ENCODE measurements around the gene KRTAP5-4. TPM values are rescaled to one million over a fixed set of nuclear protein-coding genes. Genes with fewer than 3 reads are reported as not detected.

Gene KRTAP5-4
- total RNA-seq, 1 donor = not detected

DNA sequence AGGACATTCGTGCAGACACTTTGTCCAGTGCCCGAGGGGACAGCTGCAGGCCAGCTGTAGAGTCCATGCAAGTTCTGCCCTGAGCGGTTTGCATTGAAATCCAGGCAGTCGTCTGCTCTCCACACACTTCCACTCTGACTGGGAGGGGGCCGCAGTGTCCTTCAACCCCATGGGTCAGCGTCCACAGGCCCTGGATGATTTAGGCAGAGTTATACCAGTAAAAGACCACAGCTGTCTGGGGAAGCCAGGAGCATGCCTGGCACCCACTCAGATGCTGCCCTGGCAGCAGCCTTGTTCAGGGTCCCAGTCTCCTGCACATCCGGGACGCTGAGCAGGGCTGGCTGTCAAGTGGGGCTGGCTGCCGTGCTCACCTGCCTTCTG lies 34.1 kb upstream of the KRTAP5-4 start:
- peaks cover 5% of the 10 kb centered on the region for H3K4me1 ChIP-seq (ENCODE audit: insufficient read depth, low read length)
- no peak overlapping the region for H3K4me3 ChIP-seq (ENCODE audit: low read length)
- H3K9me3 ChIP-seq (ENCODE audit: low read depth, low read length) = no peaks in the 10 kb centered on the region
- peaks cover 3% of the 10 kb centered on the region for H3K27me3 ChIP-seq (ENCODE audit: insufficient read depth, low read length)

DNA sequence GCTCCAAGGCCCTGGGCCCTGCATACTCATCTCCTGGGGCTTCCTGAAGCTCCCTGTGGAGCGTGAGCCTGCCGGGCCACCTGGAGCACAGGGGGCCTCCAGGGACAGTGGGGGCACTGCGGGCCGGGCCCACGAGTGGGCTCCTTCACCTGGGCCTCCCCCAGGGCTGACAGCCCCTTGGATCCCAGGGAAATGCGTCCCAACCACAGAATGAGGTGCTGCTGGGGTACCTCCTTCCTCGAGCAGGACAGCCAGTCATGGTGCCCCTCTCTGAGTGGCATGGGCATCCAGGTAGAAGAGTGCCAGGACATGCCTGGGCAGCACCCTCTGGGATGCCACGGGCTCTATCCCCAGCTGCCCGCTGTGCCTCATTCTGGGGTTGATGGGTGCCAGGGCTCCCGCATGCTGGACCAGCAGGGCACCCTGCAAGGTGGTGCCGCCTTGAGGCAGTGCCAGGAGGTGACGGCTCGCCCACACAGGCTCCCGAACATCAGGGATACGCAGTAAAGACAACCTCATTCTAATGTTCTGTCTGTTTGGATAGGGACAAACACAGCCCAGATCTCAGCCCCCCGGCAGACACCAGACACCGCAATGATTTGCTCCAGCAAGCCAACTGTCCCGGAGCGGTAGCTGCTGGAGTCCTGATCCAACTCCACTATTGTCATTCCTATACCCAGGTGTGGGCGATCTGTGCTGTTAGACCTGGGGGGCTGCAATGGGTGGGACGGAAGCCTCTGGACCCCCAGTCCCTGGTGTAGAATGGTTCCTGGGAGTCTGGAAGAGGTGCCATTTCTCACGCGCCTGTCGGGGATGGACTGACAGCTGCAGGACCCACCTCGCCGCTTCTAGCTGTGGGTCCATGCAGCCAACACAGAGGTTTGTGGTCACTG lies 33.5 kb upstream of the KRTAP5-4 start:
- Histone ChIP-seq H3K4me1 (ENCODE audit: insufficient read depth, low read length) (peaks cover 5% of the 10 kb centered on the region), H3K27me3 (ENCODE audit: insufficient read depth, low read length) (peaks cover 3% of the 10 kb centered on the region), H3K9me3 (ENCODE audit: low read depth, low read length) (no peaks in the 10 kb centered on the region), H3K4me3 (ENCODE audit: low read length) (no peak overlapping the region)

DNA sequence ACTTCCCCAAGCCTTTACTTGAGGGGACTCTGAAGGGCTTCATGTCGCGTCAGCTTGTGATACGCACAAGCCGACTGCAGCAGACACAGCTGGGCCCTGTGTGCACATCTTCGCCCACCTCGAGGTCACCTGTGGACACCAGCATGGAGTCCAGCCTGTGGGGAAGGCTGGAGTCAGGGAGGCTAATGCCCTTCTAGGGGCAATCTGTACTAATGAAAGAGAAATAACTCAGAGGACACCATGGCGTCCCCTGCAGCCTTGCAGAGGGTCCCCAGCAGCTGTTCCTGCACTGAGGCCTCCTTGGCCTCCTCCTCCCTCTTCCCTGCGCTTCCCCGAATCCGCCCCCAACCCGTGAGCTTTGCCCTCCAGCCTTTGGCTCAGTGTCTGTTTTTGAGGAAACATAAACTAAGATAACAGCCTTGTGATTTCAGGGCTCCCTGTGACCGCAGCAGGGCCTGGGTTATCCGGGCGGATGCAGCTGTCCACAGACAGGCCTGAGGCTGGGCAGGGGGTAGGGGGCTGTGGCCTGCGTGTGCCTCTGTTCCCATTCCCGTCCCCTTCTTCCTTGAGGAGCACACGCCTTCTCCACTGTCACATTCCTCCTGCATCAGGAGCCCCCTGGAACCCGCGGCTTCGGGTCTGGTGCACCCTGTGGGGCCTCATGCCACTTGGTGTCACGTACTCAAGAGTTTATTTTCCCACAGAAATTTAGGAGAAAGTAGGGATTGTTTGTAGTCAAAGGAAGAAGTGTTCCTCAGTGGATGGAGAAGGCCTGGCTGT lies 32.6 kb upstream of the KRTAP5-4 start:
- Histone ChIP-seq H3K9me3 (ENCODE audit: low read depth, low read length) (no peaks in the 10 kb centered on the region), H3K4me1 (ENCODE audit: insufficient read depth, low read length) (peaks cover 5% of the 10 kb centered on the region), H3K4me3 (ENCODE audit: low read length) (no peak overlapping the region), H3K27me3 (ENCODE audit: insufficient read depth, low read length) (peaks cover 3% of the 10 kb centered on the region)

DNA sequence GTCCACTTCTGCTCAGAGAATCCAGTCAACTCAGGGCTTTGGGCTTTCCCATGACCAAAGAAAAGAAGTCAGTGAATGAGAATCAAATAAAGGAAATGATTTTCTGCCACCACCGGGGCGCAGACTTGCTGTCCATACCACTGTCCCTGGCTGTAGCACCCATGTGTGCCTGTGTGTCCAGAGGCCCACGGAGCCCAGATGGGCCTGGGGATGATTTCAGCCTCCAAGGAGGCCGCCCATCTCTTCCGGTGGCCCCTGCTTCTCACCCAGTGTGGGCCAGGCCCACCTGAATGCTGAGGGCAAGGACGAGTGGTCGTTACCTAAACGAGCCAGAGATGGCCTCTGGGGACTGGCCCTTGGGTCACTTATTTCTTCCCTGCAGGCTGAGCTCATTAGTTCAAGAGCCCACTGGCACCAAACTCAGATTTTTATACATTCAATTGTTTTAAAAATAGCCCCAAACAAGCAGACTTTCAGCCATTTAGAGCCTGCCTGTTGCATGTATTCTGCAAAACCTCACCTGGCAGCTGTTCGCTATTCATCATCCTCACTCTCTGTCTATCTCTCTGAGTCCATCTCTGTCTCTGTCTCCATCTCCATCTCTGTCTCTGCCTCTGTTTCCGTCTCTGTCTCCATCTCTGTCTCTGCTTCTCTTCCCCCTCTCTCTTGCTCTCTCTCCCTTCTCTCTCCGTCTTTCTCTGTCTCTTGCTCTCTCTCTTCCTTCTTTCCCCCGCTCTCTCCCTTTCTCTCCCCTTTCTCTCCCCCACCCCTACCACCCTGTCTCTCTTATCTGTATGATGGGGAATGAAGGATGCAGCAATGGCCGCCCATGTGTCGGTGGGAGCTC lies 31.8 kb upstream of the KRTAP5-4 start:
- H3K4me3 ChIP-seq (ENCODE audit: low read length) = no peak overlapping the region
- no peaks in the 10 kb centered on the region for H3K9me3 ChIP-seq (ENCODE audit: low read depth, low read length)
- peaks cover 5% of the 10 kb centered on the region for H3K4me1 ChIP-seq (ENCODE audit: insufficient read depth, low read length)
- peaks cover 3% of the 10 kb centered on the region for H3K27me3 ChIP-seq (ENCODE audit: insufficient read depth, low read length)

DNA sequence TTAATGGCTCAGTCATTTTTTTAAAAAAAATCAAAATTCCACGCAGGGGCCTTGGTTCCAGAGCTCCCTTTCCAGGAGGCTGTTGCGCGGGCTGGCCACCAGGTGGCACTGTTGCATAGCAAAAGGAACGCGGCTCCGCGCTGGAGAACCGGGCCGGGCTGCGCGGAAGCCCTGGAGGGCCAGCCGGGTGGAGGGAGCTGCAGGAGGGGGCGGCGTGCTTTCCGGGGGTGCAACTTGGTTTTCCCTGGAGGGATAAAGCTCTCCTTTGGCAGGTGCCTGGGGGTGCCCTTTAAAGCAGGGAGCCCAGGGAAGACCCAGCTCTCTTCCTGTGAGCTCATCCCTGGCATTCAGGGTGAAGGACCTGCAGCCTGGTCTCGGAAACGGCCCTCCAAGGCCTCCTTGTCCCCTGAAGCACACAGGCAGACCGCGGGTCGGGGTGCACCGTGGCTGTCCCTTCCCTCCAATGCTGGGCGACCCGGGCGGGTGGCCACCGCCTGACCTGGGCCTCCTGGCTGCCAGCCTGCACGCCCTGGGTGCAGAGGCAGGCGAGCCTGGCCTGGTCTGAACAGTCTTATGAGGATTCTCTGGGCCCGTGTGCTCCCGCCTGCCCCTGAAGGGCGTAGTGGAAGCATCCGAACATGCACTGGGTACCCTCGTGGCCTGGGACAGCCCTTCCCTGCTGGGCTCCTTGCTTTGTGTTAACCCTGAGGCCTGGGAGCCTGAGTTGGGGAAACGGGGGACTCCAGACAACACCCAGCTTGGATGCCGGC lies 31.0 kb upstream of the KRTAP5-4 start:
- H3K9me3 ChIP-seq (ENCODE audit: low read depth, low read length) = no peaks in the 10 kb centered on the region
- peaks cover 3% of the 10 kb centered on the region for H3K27me3 ChIP-seq (ENCODE audit: insufficient read depth, low read length)
- no peak overlapping the region for H3K4me3 ChIP-seq (ENCODE audit: low read length)
- peaks cover 5% of the 10 kb centered on the region for H3K4me1 ChIP-seq (ENCODE audit: insufficient read depth, low read length)

DNA sequence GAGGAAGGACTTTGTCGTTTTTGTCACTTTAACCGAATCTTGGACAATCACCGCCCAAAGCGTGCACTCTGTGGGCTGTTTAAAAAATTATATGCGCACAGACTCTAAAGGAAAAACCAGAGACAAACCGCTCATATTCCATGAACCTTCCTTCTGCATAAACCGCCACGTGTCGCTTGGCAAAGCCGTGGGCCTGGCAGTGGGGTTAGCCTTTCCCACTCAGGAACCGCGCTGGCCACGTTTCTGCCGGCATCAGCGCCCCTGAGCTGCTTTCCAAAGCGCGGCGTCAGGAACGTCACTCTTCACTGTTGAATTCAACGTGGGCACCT lies 30.5 kb upstream of the KRTAP5-4 start:
- peaks cover 3% of the 10 kb centered on the region for H3K27me3 ChIP-seq (ENCODE audit: insufficient read depth, low read length)
- no peaks in the 10 kb centered on the region for H3K9me3 ChIP-seq (ENCODE audit: low read depth, low read length)
- peaks cover 5% of the 10 kb centered on the region for H3K4me1 ChIP-seq (ENCODE audit: insufficient read depth, low read length)
- H3K4me3 ChIP-seq (ENCODE audit: low read length) = no peak overlapping the region

DNA sequence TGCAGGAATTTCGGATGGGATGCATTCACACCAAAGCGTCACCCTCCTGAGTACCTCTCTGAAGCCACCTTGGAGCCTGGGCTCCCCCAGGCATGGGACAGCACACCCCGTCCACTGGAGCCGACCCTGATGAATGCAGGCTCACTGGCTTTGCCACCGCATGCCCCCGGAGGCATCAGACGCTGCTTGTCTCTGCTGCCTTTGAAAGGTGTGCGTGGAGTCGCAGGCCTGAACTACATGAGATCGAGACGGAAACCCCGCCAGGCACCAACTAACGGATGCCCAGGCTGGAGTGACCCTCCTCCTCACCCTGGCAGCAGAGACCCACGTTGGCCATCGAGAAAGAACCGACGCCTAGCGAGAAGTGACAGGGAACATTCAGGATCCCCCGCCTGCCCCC lies 30.1 kb upstream of the KRTAP5-4 start:
- Histone ChIP-seq H3K9me3 (ENCODE audit: low read depth, low read length) (no peaks in the 10 kb centered on the region), H3K27me3 (ENCODE audit: insufficient read depth, low read length) (peaks cover 3% of the 10 kb centered on the region), H3K4me1 (ENCODE audit: insufficient read depth, low read length) (peaks cover 5% of the 10 kb centered on the region), H3K4me3 (ENCODE audit: low read length) (no peak overlapping the region)

DNA sequence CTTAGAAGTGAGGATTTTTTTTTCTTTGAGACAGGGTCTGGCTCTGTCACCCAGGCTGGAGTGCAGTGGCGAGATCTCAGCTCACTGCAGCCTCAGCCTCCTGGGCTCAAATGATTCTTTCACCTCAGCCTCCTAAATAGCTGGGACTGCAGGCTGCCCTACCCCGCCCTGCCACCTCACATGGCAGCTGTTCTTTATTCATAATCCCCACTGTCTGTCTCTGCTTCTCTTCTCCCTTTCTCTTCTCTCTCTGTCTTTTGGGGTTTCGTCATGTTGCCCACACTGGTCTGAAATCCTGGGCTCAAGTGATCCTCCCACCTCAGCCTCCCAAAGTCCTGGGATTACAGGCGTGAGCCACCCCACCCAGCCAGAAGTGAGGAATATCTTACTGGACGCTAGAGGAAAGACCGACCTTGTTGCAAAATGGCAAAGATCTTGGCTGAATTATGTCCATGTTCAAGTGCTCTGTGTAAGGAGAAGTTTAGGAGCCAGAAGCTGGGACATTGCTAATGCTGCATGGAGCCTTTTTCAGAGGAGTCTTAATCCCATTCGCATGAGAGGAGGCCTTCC lies 29.6 kb upstream of the KRTAP5-4 start:
- H3K27me3 ChIP-seq (ENCODE audit: insufficient read depth, low read length) = peaks cover 3% of the 10 kb centered on the region

DNA sequence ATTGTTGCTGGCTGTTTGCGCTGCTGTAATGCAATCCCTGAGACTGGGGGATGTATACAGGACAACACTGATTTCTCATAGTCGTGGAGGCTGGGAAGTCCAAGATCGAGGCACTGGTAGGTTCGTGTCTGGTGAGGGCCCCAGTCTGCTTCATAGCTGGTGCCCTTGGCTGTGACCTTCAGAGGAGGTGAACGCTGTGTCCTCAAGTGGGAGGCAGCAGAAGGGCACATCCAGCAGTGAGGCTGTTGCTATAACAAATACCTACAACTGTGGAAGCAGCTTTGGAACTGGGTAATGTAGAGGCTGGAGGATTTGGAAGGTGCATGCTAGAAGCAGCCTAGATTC lies 29.0 kb upstream of the KRTAP5-4 start:
- Histone ChIP-seq H3K27me3 (ENCODE audit: insufficient read depth, low read length) (peaks cover 3% of the 10 kb centered on the region), H3K4me3 (ENCODE audit: low read length) (no peak overlapping the region), H3K9me3 (ENCODE audit: low read depth, low read length) (no peaks in the 10 kb centered on the region), H3K4me1 (ENCODE audit: insufficient read depth, low read length) (peaks cover 5% of the 10 kb centered on the region)

More for the DNA sequence above, 29.6 kb upstream of the KRTAP5-4 start:
- Histone ChIP-seq H3K4me3 (ENCODE audit: low read length) (no peak overlapping the region), H3K4me1 (ENCODE audit: insufficient read depth, low read length) (peaks cover 5% of the 10 kb centered on the region), H3K9me3 (ENCODE audit: low read depth, low read length) (no peaks in the 10 kb centered on the region)

DNA sequence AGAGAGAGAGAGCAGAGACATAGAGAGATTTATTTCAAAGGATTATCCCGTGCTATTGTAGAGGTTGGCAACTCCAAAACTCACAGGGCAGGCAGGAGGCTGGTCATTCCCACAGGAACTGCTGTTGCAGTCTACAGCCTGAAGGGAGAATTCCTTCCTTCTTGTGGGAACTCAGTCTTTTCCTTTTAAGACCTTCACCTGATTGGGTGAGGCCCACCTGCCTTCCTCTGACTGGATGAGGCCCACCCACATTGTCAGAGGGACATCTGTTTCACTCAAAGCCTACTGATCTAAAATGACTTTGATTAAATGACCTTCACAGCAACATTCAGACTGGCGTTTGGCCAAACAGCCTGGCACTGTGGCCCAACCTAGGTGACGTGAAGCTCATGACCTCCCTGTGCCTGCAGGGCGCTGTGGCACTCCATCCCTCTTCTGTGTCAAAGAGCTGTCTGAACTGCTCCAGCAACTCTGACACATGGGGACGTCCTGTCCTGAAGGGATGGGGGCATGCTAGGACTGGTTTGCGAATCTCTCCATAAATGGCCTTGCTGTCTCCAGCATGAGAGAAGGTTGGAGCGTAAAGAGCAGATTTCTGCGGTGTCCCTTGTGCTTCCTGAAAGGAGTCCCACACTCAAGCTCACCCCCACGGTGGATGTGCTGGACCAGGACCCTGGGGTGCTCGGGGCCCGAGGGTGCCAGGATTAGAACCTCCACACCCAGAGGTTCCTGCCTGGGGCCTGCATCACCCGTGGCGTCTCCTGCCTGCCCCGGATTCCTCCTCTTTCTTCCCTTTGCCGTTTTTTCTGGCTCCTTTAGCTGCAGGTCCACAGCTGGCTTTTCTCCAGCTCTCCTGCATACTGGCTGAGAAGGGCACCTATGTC lies 28.3 kb upstream of the KRTAP5-4 start:
- no peak overlapping the region for H3K4me3 ChIP-seq (ENCODE audit: low read length)
- H3K4me1 ChIP-seq (ENCODE audit: insufficient read depth, low read length) = peaks cover 5% of the 10 kb centered on the region
- H3K9me3 ChIP-seq (ENCODE audit: low read depth, low read length) = no peaks in the 10 kb centered on the region
- H3K27me3 ChIP-seq (ENCODE audit: insufficient read depth, low read length) = peaks cover 3% of the 10 kb centered on the region

DNA sequence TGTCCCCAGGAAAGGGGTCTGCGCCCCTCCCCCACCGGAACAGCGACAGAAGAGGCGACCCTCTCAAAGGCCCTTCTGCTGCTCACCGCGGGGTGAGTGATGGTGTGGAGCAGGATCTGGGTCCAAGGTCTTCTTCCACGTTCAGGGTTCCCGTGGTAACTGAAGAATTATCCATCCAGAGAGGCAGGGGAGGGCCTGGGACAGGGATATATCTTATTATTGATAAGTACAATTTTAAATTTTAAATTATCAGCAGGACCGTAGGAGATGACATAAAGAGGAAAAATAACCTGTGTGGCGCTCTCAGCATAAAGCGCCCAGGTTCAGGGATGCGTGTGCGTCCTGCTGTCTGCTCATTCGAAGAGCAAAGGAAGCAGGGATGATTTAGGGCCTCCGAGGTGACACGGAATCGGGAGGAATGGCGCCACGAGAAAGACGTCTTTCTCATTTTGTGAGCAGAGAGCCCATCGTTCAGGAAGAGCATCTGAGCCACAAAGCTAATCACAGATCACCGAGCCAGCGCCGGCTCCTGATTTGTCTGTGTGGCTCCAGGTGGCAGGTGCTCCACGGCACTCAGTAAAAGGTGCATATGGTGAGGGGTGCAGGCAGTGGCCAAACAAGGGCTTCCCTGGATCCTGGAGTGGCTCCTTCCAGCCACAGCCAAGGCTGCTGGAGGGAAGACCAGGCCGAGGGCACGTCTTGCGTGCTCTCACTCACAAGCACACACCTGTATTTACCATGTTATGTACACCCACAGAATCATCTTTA lies 26.9 kb upstream of the KRTAP5-4 start:
- H3K27me3 ChIP-seq (ENCODE audit: insufficient read depth, low read length) = peaks cover 3% of the 10 kb centered on the region
- H3K4me1 ChIP-seq (ENCODE audit: insufficient read depth, low read length) = peaks cover 5% of the 10 kb centered on the region
- no peak overlapping the region for H3K4me3 ChIP-seq (ENCODE audit: low read length)
- H3K9me3 ChIP-seq (ENCODE audit: low read depth, low read length) = no peaks in the 10 kb centered on the region

DNA sequence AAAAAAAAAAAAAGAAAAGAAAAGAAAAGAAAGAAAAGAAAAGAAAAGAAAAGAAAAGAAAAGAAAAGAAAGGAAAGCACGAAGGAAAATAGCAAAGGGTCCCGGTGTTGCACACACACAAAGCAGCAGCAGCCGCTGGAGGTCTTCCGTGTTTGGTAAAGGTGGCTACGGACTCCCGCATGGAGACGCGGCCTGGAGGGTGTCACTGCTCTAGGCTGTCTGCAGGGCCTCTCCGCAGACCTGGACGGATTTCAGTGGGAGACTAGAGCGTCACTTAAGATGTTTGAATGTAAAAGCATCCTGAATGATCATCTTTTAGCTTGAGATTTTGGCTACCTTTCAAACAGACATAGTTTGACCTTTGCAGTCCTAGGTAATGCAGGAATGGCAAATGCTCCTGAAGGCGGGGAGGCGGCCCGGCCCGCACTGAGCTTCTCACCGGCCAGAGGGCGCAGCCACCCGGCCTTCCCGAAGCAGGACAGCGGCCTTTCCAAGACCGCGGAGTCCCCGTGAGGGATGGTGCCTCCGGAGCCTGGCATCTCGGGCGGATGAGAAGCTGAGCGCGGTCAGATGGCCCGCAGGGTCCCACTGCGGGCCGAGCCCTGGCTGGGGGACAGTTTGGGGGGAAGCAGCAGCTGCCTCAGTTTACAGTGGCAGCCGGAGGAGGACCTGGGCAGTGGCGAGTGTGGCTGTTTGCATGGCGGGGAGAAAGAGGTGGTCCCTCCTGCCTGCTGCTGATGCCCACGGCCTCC lies 26.1 kb upstream of the KRTAP5-4 start:
- Histone ChIP-seq H3K9me3 (ENCODE audit: low read depth, low read length) (no peaks in the 10 kb centered on the region), H3K4me3 (ENCODE audit: low read length) (no peak overlapping the region), H3K27me3 (ENCODE audit: insufficient read depth, low read length) (peaks cover 1% of the 10 kb centered on the region), H3K4me1 (ENCODE audit: insufficient read depth, low read length) (peaks cover 5% of the 10 kb centered on the region)

Data from mononuclear cell (primary cell).